ENCODE measurements around the gene IL19.
"Not testable (repeated sequence)": the region's sequence is repeated elsewhere in the genome, so short reads cannot be mapped to it uniquely, and the experiment has no call there.

DNA sequence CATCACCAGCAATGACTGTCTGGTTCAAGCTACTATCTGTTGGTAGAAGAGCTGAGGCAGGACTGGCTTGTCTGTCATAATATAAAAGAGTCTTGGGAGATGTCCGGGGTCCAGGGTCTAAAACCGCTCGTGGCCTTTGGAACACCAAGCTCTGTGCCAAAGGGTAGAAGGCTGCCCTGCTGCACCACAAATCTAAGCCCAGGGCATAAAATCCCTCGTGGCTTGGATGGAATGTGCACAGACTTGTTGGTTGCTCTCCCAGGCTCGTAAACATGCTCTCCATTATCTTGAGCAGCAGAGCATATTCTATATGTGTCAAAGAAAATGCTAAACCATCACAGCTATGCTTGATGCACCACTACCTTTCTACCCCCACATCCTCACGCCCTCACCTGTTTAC is 8.3 kb downstream of the IL19 start:
- TF ChIP-seq ZC3H10 (CRISPR knock-in tag; IDR thresholded peaks at IDR 0.05); ZFP3 (CRISPR knock-in tag; IDR thresholded peaks at IDR 0.05); ISL1 (CRISPR knock-in tag; IDR thresholded peaks at IDR 0.05); PPARA (CRISPR knock-in tag; IDR thresholded peaks at IDR 0.05; ENCODE audit: borderline replicate concordance); ARNTL (CRISPR knock-in tag; IDR thresholded peaks at IDR 0.05; ENCODE audit: borderline replicate concordance, low read depth); SNAI2 (CRISPR knock-in tag; IDR thresholded peaks at IDR 0.05): not testable (repeated sequence)
- TF ChIP-seq, protein P1, sequence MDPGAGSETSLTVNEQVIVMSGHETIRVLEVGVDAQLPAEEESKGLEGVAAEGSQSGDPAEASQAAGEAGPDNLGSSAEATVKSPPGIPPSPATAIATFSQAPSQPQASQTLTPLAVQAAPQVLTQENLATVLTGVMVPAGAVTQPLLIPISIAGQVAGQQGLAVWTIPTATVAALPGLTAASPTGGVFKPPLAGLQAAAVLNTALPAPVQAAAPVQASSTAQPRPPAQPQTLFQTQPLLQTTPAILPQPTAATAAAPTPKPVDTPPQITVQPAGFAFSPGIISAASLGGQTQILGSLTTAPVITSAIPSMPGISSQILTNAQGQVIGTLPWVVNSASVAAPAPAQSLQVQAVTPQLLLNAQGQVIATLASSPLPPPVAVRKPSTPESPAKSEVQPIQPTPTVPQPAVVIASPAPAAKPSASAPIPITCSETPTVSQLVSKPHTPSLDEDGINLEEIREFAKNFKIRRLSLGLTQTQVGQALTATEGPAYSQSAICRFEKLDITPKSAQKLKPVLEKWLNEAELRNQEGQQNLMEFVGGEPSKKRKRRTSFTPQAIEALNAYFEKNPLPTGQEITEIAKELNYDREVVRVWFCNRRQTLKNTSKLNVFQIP (CRISPR knock-in tag; IDR thresholded peaks at IDR 0.05; ENCODE audit: borderline replicate concordance, low read depth) = not testable (repeated sequence)
- TF ChIP-seq, protein P2, sequence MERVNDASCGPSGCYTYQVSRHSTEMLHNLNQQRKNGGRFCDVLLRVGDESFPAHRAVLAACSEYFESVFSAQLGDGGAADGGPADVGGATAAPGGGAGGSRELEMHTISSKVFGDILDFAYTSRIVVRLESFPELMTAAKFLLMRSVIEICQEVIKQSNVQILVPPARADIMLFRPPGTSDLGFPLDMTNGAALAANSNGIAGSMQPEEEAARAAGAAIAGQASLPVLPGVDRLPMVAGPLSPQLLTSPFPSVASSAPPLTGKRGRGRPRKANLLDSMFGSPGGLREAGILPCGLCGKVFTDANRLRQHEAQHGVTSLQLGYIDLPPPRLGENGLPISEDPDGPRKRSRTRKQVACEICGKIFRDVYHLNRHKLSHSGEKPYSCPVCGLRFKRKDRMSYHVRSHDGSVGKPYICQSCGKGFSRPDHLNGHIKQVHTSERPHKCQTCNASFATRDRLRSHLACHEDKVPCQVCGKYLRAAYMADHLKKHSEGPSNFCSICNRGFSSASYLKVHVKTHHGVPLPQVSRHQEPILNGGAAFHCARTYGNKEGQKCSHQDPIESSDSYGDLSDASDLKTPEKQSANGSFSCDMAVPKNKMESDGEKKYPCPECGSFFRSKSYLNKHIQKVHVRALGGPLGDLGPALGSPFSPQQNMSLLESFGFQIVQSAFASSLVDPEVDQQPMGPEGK (CRISPR knock-in tag; IDR thresholded peaks at IDR 0.05; ENCODE audit: borderline replicate concordance) = not testable (repeated sequence)
